Measurements from ENCODE around the gene PDLIM5.

The PDLIM5 gene

DNA sequence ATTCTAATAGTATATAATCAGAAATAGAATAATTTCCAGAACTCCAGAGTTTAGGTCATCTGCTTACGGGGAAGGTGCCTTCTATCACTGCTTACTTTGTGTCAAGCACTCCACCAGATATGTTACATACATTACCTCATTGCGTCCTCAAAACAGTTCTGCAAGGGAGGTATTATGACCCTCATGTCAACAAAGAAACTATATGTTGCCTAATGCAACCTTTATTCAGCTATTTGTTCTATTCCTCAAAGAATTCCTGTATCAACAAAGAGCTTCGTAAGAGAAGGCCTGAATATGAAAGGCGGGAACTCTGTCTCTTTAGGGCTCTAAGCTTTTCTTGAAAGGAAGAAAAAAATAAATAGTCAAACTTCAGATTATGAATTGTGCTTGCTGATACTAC, 114.7 kb downstream of the PDLIM5 start:
- DNase-seq: no peak

DNA sequence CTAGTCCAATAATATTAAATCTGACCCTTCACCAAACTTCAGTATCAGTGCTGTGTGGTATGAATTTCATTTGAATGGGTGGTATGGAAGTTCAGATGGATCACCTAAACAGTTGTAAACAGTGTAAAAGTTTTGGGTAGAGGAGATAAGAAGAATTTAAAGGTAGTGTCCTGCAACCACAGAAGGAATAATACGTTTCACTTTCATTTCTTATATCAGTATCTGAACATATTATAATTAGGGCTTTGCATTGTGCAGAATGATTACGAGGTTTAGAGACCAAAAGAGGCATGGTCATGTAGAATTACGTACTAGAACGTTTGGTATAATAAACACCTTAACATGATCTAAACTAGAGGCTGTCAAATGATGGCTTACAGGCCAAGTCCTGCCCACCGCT, 116.1 kb downstream of the PDLIM5 start:
- DNase-seq: no peak

DNA sequence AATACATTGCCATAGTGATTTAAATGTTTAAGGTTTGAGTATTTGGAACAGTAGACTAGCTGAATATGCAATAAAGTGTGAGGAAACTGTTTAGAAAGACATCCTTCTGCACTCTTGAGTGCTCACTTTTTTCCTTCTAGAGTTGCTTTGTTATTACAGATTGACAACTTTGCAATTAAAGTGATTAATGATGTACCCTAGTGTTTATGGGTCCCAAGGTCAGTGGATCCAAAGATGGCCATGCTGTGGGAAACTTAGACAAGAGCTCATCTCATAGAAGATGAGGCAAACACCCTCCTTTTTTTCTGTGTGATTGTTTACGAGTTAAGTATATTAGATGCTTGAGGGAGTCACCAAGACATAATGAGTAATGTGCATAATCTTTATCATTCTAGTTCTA, 118.8 kb downstream of the PDLIM5 start:
- DNase-seq: no peak

DNA sequence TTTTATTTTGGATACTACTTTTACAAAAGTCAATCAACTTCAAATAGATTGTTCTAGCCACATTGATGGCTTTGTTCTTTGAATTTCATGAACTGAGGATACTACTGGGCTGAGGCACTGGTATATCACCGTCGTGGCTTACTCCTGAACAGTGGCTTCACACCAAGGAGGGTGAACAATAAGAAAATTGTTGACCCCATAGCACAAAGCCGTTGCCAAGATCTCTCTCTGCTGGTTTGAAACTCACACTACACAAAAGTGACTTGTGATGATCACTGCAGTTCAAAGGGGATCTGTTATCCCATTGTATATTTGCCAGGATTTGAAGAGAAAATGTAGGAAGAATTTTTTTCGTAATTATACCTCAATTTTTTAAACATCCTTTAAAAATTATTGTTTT, 119.6 kb downstream of the PDLIM5 start:
- no peak for DNase-seq

DNA sequence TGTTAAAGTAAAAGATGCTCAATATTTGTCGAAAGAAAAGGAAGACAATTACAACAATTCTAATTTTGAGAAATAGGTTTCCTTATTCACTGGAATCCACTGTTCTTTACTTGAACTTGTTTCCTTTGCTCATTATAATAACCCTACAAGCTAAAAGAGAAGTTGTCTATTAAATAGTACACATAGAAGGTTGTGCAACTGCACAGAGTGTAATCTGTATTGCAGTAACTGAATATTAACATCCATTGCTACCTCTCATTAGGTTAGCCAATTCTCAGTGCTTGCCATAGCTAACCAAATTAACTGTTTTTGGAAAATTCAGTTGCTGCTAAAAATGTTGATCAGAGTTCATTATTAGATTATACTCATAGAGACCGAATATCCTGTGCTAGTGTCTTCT, 120.0 kb downstream of the PDLIM5 start:
- no peak for DNase-seq

DNA sequence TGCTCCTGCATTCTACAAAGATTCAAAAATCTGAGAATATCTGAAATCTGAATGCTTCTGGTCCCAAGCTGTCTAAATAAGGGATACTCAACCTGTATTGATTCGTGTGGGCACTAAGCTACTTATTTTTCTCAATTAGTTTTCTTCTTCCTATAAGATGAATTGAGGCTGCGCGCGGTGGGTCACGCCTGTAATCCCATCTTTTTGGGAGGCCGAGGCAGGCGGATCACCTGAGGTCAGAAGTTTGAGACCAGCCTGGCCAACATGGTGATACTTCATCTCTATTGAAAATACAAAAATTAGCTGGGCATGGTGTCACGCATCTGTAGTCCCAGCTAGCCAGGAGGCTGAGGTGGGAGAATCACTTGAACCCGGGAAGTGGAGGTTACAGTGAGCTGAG, 122.3 kb downstream of the PDLIM5 start:
- DNase-seq: no peak

DNA sequence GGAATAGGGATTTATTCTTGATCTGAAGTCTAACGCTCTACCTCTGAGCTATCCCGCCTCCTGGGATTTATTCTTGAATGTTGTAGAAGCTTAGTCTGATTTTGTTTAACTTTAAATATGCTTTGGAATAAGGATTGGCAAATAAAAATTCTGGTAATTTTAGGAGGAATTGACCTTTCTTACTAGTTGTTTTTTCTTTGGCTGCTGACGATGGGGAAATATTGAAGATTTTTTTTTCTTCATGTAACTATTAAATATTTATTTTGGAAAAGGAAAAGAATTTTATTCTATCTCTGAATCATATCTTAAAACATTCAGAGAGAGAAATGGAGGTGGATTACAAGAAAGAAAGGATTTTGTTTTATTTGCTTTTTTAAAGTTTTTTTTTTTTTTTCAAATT, 122.9 kb downstream of the PDLIM5 start:
- no peak for DNase-seq

DNA sequence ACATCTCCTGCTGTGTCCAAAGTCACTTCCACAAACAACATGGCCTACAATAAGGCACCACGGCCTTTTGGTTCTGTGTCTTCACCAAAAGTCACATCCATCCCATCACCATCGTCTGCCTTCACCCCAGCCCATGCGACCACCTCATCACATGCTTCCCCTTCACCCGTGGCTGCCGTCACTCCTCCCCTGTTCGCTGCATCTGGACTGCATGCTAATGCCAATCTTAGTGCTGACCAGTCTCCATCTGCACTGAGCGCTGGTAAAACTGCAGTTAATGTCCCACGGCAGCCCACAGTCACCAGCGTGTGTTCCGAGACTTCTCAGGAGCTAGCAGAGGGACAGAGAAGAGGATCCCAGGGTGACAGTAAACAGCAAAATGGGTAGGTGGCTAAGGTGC, 123.9 kb downstream of the PDLIM5 start:
- DNase-seq: no peak

DNA sequence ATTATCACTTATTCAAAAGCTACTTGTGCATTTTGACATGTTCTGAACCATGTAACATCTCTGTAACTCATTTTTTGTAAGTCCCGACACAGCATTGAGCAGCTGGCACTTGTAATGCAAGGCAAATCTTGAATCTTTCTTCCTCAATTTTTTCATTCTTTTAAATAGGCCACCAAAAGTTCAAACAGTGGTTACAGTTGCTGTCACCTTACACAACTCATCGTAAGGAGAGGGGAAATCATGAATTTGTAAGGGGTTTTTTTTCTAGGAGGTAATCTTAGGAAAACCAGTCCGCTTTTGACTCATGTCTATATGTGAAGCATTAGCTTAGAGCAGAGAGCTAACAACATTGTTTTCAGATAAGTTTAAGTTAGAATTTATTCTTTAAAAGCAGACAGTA, 124.5 kb downstream of the PDLIM5 start:
- DNase-seq: no peak

DNA sequence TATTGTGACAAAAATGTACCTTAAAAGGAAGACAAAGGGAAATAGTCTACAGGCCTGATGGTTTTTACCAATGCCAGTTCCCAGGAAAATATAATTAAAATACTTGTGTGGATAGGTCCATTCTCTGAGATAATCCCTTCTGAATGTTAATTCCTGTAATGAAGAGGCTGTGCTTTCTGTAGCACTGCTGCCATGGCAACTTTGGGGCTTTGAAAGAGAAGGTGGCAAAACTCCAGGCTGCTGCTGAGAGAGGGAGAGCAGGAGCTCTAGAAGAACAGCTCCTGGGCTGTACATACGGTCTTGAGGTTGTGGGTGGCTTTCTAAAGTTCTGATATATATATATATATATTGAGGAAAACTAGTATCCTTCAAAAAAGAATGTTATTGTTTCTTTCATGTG, 125.4 kb downstream of the PDLIM5 start:
- no peak for DNase-seq

DNA sequence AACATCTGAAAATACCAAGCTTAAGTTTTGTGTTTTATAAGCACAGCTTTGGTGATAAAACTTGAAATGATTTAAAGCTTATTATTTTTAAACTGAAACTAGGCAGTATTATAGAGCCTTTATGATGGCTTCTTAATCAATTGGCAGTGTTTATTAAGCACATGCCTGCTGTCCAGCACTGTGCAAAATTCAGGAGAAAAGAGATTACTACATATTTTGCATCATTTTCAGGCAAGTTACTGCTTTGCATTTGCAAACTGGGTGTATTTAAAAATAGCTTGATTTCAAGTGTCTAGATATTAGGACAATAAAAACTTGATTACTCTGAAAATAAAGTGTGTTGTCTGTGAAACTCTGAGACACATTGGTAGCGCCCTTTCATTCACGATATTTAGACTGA, 126.5 kb downstream of the PDLIM5 start:
- DNase-seq: no peak

DNA sequence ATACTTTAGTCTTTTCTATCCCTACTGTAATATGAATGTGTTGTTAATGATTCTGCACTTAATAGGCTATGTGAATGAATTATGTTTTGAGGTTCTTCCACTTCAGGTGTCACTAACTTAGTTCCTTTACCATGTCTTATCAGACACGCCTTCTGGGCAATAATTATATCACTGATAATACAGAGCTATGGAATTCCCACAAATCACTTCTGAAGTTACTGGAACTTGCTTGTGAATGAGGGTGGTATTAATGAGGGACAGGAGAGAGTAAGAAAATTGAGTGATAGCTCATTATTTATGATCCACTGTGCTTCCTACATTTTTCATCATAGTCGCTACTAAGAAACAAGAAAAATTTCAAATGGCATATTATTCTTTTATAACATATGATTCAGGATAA, 130.0 kb downstream of the PDLIM5 start:
- no peak for DNase-seq

DNA sequence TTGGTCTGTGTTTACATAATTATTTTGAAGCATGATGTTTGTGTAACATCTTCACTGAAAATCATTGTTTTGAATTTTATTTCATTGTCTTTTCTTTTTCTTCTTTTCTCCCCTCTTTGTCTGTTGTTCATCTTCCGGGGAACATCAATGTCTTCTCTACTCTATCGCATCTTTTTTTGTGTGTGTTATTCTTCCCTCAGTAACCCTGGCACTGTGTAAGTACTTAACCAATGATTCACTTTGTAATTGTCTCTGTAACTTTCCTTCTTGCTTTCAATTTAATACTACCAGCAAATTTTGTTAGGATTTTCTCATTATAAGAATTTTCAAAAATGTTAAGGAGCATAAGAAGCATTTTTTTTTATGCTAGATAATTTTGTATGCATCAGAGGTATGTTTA, 130.8 kb downstream of the PDLIM5 start:
- DNase-seq: no peak

DNA sequence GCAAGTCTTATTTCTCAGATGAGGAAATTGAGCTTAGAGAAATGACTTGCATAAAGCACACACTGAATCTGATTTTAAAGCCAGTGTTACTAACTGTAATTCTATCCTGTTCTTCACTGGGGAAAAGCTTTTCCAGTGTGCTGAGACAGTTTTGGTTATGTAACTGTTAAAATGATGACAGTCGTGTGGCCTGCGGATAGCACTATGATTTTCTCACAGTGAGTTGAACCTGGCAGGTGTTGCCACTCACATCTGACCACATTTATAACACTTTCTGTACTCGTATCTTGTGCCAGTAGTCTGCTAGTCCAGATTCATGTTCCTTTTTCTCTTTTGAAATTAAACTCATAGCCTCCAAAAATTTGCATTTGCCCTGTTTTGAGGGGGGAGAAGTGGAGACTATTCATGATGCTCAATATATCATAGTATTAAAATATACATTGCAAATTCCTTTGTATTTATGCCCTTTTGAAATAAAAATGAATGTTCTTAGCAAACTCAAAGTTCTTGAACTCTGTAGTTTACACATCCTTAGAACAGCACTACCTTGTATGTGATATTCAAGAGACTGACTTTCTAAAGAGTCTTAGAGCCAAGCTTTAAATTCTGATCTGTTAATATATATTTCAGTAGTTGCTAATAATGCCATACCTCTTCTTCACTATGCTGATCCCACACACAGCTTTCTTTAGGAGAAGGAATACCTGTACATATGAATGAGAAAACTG, 132.3 kb downstream of the PDLIM5 start:
- DNase-seq: no peak

DNA sequence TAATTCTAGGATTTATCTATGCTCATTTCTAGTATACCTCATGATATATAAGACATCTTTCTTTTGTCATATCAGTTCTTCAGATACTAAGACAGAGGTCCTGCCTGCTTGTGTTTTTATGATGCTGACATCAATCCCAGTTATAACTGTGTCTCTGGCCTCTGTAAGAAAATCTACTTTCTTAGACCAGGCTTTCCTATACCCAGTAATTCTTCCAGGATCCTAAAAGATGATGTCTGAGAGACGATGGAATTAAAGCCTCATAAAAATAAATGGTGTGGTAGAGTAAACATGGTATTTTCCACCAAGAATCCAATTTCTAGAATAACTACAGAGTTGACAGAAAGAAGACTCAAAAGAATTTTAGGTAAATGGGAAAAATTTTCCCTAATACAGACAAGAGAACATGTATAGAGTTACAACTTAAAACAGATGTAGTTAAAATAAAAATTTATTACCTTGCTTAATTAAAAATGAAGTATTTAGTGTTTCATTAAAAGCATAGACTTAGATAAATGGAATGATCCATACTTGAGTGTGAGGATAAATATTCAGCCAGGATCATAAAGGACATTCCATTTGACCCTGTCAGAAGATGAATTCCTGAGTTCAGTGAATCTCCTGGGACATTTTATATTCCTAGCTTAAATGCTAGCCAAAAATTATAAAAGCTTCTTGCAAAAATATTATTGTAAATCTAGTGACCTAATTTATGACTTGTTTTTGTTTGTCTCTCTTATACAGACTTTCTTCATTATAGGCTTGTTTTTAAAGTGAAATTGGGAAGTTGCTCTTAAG, 137.4 kb downstream of the PDLIM5 start:
- no peak for DNase-seq

DNA sequence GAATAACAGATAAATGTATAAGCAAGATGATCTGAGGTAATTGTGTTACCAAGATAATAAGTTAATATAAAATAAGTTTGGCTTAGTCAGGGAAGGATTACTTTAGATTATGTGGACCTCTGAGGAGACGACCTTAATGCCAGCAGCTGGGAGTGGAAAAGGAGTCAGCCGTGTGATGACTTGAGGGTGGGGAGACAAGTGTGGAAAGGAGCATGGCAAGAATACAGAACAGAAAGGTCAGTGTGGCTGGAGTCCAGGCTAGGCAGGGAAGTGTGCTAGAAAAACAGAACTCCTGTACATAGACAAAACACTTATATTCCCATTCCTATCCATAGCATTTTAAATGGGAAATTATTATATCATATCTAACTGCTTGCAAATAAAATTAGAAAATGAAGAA, 138.8 kb downstream of the PDLIM5 start:
- no peak for DNase-seq

DNA sequence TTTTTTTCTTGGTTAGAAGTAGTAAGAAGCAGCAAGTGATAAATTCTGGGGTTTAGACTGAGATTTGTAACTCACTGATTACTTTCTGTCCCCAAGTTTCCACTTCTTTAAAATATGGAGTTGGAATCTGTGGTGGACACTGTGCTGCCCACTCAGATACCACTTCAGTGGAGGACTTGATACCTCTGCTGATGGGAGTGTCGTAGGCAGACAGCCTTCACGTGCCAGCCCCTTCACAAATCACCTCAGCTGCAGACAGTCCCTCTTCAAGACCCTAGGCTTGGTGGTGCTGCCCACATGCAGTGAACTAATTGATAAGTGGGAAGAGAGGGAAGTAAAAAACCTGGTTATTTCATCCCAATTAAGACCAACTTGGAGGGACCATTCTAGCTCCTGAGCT, 139.5 kb downstream of the PDLIM5 start:
- no peak for DNase-seq

DNA sequence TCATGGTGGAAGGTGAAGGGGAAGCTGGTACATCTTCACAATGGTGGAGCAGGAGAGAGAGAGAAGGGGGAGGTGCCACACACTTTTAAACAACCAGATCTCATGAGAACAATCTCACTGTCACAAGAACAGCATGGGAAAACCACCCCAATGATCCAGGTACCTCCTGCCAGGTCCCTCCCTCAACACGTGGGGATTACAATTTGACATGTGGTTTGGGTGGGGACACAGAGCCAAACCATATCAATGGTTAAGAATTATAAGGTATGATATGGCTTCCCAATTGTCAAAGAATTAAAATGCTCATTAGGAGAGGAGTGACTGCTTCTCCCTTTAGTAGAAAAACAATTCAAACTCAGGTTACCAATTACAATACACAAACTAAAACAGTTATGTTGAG, 143.3 kb downstream of the PDLIM5 start:
- DNase-seq: no peak

DNA sequence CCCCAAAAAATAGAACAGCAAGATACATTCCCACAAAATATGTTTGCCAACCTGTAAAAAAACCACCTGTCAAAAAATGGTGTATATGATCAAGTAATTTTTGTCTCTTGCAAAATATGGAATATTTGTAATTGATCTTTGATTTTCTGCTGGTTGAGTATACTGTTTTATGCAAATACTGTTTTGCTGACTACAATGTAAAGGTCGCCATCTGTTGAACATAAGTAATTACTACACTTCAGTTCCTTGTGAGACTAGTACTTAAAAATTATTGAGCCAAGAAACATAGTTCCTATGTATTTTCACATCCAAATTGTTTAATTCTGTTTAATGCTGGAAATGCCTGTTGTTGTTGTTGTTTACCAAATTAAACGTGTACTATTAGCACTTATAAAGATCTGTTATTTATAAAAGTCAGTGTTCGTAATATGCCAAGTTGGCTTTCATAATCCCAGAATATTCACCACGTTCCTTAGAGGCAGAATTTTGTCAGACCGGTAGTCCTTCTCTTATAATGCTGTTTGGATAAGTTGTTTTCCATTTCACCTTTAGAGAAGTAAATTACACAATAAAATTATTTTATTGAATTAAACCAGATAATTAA, 144.2 kb downstream of the PDLIM5 start:
- DNase-seq: no peak

DNA sequence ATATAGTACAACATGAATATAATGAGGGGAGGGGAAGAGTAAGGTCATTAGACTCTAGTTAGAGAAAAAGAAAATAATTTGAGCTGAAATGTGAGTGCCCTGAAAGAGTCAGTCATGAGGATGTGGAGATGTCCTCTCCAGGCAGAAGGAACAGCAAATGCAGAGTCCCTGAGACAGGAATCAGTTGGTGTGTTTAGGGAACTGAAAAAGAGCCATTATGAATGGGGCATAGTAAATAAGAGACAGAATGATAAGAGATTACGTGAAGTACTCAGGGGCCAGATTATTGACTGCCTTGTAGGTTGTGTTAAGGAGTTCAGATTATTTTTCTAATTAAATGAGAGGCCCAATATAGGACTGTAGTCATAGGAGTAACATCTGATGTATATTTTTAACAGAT, 147.0 kb downstream of the PDLIM5 start:
- DNase-seq: no peak

DNA sequence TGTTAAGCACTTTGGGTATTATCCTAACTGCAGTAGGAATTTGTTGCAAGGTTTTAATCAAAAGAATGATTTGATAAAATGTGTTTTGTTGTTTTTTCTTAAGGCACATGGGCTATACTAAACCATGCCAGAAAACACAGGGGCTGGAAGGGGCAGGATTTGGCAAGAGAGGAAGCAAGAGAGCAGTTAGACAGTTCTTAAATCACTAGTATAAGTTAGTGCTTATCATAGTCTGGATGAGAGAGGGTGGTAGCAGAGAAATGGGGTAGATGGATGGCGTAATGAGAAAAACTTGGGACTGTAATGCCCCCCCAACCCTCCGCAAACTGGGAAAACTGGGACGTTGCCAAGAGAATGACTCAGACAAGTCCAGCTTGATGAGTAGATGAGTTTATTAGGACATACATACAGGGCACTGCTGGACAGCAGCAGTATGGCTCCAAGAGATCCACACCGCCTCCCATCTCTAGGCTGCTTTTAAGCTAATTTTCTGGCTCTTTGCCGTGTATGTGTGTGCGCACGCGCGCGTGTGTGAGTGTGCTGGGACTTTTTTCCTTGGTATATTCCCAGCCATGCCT, 151.5 kb downstream of the PDLIM5 start:
- DNase-seq: no peak

DNA sequence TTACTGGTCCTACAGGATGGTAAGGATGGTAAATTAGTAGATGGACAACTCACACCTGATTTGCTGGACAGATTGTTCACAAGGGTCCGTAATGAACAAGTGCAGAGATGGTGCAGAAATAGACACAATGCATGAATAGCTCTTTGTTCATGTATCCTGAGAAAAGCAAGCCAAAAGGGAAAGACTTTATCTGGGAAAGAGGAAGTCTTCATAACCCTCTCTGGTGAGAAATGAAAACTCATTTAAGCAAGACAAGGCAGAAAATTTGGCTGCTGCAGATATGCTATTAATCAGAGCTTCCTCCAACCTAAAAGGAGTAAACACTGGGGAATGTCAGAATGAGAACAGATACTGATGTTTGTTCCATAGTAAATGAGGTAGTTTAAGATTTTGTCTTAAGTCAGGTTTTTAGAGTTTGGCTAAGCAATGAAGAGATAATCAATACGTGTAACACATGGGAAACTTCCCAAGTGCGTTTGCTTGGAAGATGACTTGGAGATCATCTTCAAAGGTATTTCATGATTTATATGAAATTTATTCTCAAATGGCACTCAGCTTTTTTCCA, 153.6 kb downstream of the PDLIM5 start:
- no peak for DNase-seq

DNA sequence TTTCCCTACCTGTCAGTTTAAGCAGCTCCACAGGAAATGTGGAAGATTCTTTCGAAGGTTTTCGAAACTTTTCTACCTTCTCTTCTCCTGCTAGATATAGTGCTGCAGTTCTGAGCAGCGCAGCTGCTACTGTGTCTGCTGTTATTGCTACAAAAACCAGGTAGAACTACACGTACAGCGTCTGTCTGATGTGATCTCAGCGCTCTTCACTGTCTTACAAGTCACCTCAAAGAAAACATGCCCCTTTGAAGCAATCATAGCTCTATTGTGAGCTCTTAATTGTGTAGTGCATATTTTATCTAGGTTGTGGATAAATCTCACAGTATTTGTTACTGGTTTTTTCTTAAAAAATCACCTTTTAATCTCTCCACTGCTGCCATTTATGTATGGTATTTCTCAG, 158.4 kb downstream of the PDLIM5 start:
- DNase-seq: no peak

DNA sequence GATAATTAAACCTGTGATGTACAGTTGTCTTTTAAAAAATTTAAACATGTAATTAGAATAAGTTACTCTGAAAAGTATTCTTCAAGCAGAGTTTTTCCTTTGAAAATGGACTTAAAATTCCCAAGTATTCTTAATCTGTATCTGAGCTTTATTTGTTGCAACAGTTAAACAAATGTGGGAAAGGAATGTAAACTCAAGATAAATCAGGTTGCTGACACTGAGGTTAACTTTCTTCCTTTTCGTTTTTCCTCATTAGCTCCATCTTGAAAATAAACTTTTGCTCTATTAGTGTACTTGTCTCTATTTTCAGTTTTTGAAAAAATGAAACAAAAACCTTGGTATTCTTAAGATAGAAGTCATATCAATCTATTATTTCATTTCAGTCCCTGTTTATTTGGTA, 161.5 kb downstream of the PDLIM5 start:
- no peak for DNase-seq
